Hepatic stellate cell (primary cell): ENCODE measurements around the gene GRIK3.

Source experiments
- DNase-seq: peaks from one replicate; pipeline ENCODE4 v3.0.0; 2011; ENCODE audit warnings: low spot score

Gene GRIK3

DNA sequence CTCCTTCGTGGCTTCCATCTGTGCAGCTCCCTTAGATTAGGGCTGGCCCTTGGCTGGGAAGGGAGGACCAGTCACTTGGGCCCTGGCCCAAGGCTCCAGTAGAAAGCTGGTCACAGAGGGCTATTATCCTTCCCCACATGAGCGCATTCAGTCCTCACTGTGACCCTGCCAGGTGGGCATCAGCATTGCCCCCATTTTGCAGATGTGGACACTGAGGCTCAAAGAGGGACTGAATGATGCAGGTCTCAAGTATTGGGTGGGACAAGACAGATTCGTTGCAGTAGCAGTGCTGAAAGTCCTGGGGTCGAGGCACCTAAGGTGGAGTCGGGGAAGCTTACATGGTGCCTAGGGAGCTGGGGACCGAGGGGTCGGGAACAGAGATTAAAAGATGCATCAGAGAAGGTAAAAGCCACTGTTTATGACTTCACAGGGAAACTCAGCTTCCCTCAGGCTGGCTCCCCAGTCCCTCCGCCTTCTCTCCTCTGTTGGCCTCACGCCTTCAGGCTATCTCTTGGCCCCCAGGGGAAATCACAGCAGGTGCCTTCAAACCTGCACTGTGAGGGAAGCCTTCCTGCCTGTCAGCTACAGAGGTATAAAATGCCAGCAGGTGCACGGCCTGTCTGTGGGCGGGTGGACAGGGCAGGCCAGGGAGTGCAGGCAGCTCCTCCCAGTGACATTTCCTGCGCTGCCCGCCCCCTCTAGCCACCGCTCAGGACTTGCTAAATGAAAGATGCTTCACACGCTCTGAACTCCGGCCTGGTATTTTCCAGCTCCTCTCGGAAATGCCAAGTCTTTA lies 178.4 kb downstream of the GRIK3 start:
- DNase-seq: no peak

DNA sequence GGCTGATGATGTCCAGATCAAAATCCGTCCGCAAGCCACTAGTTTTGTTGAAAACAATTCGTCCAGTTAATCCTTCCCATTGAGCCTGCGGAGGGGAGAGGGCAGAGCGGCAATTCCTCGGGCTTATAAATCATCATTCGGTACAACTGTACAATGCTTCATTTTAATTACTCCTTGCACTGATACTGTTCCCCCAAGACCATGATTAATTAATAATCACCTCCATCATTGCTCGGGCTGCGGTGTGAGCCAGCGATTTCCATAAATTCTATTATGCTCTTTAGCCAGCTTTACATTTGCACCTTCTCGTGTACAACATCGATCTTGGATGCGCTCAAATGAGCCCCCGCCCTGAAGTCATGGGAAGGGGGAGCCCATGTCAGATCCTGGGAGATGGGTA lies 180.7 kb downstream of the GRIK3 start:
- no peak for DNase-seq

DNA sequence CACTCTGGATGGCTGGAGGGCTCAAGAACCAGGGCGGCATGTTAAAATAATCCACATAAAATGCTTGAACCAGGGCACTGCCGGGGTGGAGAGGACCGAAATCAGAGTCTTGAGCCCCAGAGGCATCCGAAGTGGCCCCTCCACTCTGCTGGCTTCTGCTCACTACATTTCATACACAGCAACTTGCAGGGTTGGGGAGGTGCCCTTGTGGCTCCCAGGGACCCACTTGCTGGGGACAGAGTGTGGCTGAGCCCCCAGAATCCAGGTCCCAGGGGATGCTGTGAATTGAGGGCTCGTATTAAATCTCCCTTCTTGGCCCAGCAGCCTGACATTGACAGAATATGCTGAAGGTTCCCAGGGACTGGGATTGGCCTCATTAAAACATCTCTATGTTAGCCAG lies 181.7 kb downstream of the GRIK3 start:
- DNase-seq: no peak

DNA sequence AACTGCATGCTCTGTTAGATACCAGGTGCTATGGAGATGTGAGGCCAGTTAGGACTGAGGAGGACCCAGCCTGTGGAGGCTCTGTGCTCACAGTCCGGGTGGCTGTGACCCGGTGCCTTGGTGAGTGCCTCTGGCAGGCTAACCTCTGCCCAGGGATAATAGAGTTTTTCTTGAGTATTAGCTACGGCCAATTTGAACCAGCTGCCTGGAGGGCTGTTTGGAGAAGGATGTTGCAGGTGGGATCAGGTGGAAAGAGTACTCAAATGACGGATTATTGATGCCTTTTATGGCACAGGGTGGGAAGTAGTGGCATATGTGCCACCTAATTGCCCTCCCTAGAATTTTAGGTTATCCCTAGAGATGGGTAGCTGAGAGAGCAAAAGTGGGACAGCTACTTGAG lies 182.7 kb downstream of the GRIK3 start:
- no peak for DNase-seq

DNA sequence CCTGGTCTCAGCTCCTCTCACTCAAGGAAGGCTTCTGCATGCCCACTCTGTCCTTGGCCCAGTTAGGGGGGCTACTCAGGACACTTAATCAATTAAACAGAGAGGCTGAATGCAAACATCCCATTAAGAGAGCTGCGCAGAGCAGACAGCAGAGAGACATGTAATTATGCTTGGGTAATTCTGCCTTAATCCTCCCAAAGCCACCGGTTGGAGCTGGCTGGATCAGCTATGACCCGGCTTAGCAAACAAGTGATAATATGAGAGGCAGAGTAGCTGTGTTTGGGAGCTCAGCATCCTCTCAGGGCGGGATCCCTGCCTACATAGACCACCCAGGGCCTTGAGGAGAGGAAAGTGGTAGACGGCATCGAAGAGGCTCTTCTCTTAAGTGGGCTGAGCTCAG lies 183.2 kb downstream of the GRIK3 start:
- DNase-seq: no peak

DNA sequence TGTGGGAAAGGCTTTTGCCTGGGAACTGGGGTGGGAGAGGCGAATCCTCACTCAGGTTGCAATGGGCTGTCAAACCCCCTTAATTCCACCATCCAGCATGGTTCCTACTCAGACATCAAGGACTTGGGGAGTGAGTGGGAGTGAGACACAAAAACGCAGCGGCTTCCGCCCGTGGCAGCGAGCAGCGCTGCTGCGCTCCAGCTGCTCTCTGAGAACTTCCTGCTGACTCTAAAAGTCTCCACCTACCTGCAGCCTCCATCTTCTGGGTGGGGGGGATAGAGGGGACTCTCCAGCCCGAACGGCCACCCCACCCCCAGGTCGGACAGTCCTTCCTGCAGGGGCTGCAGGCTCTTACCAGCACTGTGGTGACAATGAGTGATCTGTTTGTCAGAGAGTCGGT lies 184.4 kb downstream of the GRIK3 start:
- DNase-seq: no peak

DNA sequence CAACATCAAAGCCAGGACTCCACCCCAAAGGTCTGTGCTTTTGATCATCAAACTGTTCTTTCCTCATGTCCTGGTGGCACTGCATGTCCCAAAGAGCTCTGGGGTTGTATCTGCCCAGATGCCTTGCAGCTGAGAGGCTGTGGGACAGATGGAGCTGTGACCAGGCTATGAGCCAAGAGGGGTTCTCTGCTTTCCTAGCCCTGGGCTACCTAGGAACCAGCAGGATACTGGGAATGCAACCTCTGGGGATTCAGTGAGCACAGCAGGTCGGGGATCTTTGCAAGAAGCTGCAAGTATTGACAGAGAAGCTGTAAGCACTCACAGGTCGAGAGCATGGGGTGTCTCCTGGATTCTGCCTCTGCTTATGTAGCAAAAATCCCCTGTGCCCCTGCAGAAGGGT lies 186.6 kb downstream of the GRIK3 start:
- no peak for DNase-seq

DNA sequence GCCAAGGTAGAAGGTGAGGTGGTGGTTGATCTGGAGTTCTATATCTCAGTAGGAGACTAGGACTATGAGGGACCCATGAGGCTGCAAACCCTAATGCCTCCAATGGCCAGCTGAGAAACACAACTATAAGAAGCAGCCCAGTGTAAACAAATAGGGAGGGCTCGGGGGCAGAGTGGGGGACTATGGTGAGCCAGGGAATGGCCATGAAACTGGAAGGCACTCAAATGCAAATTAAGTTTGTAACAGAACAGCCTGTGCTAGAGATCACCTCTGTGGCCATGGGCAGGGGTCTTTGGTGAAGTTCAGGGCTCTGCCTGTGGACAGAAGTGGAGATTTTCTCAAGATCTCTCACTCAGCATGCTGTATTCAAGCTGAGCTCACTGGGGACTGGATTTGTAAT lies 187.1 kb downstream of the GRIK3 start:
- no peak for DNase-seq

DNA sequence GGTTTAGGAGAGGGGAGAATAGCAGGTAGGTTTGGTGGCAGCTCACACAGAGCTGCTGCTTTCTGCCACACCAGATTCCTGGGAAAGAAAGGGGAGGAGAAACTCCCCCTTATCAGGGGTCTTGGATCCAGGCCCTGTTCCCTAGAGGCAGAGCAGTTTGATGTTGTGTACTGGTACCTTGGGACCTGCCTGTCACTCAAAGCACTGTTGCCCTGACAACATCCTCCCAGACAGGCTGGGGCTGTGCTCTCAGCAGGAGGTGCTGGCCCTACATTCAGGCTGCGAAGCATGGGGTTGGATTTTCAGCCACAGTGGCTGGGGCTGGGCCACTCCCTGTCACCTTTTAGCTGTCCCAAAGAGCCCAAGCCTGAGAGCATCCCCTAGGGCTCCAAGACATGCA lies 188.0 kb downstream of the GRIK3 start:
- DNase-seq: no peak

DNA sequence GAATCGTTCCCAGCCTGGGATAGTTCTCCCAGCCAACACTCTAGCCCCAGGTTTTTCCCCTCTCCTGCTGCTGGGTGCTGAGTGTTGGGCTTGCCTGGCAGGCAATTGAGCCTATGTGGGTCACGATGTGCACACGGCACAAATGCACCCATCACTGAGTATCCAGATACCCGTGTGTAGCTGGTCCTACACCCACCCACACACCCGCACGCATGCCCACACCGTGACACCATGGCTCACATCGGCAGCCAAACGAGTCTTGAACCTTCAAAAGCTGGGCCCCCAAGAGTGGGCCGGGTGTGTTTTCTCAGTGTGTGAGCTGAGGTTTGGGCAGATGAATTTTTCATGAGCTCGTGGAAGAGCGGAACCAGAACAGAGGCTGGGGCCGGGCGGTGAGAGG lies 188.5 kb downstream of the GRIK3 start:
- no peak for DNase-seq

DNA sequence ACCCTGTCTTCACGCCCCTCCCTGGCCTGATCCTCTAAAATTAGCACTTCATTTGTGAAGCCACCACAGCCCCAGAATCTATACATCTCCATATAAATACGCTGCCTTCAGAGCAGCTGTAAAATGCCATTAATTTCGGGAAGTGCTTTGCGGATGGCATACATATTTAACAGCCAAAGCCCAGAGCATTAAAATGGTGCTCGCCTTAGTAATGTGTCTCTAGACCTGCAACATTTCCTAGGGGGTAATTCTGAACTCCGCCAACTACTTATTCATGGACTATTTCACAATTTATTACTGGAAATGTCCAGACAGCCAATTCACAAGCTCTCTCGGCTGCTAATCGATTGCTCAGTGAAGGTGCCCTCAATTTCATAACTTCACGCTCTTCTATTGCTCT lies 189.4 kb downstream of the GRIK3 start:
- DNase-seq: no peak

DNA sequence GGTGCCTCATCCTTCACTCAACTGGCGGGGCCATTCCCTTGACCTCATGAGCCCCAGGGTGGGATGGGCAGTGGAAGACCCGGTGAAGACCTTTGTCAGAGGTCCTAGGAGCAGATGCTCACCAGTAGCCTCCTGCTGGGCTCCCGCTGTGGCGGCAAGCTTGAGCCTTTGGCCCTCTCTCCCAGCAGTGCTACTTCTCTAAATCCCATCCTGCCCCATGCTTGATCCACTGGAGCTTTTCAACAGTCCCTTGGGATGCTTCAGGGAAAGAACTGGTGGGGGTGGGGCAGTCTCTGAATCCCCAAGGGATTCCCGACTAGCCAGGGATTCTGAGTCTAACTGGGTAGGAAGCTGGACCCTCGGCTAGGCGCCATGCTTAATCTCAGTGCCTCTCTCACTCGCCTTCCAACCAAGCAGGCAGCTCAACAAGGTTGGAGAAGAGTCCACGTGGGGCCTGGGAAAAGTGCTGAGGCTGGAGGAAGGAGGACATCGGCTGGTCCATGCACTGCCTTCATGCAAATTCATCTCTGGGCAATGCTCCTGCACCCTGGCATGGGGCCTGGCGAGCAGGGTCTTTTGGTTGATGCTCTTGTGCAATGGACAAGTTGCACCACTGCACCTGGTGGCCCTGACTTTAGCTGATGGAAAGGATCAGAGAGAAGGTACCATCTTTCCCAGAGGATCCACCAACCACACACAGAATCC lies 190.3 kb downstream of the GRIK3 start:
- DNase-seq: no peak

DNA sequence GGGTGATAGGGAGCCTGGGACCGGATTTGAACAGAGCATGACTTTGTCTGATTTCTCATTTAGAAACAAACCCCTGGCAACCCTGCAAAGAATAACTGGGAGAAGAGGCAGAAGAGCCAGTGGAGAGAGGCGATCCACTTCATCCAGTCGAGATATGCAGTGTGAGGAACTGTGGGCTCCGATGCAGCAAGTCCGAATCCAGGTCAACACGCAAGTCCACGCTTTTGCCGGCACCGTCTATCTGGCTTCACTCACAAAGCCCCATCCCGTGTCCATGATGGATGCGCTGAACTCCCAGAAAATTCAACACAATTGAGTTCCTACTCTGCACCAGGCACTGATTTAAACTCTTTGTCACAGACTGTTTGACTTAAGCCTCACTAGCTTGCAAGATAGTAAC lies 191.3 kb downstream of the GRIK3 start:
- DNase-seq: no peak

DNA sequence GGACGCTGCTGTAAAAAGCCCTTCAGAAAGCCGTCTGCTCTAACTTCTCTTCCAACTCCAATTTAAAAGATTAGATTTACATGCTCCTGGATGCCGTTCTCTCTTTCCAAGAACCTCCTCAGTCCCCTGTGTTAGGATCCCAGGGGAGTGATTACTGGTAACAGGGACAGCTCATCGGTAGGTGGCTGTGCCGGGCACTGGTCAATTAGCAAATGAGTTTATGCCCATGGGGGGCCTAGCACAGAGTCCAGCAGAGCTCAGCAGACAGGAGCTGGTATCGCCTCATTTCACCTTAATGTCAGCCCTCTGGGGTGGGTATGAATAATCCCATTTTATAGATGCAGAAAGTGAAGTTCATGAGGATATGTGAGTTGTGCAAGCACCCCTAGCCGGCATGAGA lies 191.9 kb downstream of the GRIK3 start:
- no peak for DNase-seq

DNA sequence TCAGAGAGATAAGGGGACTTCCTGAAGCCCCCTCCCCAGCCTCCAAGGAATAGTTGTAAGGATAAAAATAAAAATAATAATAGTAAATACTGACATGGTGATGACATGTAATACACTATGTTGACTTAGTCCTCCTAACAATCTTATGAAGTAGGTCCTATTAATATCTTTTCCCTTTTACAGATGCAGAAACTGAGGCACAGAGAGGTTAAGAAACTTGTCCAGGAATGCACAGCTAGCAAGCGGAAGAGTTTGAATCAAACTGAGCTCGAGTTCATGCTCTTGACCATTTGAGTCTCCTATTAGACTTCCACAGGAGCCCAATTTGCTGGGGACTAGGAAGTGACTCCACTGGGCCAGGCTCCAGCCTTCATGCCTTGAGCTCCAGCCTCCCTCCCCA lies 194.8 kb downstream of the GRIK3 start:
- DNase-seq: no peak

DNA sequence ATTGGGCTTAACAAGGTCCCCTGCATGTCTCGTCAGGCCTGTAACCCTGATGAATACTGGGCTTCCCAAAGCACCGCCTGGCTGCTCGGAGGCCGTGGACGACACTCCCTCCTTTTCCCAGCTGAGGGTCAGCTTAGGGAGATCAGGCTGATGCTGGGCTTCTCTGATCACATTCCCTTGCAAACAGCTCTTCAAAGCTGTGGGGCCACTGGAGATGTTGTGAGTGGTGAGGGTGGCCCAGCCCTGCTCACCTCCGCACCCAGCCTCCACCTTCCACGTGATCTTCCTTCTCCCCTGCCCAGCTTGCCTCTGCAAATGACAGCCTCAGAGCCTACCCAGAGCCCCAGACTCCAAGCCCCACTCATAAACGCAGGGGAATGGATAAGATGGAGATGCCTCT lies 195.4 kb downstream of the GRIK3 start:
- DNase-seq: no peak

DNA sequence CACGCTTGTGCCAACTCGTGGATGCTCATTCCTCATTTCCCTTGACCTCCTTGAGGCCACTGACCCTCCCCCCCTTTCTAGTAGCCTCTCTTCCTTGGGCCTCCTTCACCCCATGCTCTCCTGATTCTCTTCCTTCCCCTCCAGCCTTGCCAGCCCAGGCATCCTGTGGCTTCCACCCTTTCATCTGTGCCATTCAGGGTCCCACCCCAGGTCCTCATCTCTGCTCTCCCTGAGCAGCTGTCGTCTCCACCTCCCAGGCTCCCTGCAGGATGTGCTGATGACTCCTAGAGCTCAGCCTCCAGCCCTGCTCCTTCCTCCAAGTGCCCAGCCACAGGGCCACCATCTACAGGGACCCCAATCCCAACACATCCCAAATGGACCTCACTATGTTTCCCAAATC lies 197.4 kb downstream of the GRIK3 start:
- no peak for DNase-seq

DNA sequence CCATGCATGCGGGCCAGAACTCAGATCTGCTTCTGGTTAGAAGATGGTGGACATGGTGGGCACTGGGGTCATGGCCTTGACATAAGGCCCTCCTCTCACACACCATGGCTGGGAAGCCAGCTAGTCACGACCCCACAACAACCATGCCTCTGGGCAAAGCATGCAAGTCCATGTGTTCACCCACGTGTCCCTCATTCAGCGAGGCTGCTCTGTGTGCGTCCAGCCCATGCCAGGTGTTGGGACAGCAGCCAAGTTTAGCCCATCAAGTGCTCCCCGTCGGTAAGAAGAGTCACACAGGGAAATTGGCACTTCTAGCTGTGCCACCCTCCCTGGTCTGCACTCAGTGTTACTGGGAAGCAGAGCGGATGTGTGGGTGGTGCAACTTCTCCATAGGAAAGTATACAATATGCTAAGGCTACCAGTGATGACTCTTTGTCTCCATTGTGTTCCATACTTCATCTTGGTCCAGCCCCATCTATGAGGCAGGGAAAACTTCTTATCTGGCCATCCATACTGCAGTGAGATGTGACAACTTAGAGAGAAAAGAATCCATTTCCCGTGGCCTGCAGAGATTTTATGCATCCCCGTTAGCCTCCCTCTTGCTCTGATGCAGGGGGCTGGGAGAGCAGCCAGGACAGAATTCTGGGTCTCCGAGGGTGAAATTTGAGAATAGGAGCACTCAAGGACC lies 198.0 kb downstream of the GRIK3 start:
- no peak for DNase-seq

DNA sequence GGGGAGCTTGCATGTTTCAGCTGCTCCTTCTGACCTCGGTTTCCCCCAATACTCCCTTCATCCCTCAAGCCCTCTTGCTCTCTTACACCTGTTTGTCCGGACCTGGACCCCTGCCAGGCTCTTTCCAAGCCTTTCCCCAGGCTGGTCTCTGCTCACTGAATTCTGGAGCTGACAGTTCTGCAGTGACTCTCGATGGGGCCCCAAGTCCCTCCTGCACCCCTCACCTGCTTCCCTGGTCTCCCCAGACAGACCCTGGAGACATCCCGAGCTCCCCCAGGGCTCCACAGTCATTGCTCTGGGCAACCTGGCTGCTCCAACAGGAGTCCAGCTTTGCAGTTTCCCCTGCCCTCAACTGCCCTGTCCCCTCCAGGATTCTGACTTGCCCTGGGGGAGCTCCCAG lies 198.6 kb downstream of the GRIK3 start:
- DNase-seq: no peak

DNA sequence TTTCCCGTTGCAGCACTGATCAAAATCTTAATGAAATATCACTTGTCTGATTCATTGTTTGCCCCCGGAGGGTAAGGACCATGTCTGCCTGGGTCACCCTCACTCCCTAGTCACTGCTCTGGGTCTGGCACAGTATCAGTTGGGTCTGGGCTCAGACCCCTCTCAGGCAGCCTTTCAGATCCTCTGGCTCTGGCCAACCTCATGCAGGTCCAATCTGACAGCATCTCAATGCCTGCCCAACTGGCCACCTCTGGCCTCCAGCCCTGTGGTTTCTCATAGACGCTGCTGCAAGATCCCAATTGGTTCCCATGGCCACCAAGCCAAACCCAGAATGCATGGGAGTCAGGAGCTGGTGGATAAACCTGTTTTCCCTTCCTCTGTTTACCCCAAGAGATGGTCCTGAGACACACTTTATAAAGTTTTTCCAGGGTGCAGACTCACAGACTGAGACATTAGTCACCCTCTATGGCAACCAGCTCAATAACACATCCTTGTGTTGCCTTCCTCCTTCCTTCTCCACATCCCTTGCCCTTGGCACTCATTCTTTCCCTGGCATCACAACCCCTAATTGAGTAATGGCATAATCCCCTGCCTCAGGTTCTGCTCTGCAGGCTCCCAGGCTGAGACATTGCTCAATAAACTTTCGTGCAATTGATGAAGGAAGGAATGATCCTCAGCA lies 199.2 kb downstream of the GRIK3 start:
- no peak for DNase-seq

DNA sequence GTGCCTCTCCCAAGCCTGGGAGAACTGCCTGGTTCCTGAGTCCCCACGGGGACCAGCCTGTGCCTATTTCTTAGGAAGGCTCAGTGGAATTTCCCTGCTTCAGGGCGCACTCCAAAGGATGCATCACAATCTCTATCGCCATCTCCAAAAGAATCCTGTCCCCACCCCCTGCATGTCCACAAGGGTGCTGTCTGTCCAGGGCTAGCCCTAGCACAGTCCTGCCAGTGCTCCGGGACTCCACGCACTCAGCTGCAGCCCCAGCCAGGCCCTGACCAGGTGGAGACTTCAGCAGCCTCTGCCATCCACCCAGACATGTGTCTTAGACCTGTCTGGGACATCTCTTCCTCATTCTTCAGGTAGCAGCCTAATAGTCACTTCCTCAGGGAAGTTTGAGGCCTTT lies 199.7 kb downstream of the GRIK3 start:
- no peak for DNase-seq

DNA sequence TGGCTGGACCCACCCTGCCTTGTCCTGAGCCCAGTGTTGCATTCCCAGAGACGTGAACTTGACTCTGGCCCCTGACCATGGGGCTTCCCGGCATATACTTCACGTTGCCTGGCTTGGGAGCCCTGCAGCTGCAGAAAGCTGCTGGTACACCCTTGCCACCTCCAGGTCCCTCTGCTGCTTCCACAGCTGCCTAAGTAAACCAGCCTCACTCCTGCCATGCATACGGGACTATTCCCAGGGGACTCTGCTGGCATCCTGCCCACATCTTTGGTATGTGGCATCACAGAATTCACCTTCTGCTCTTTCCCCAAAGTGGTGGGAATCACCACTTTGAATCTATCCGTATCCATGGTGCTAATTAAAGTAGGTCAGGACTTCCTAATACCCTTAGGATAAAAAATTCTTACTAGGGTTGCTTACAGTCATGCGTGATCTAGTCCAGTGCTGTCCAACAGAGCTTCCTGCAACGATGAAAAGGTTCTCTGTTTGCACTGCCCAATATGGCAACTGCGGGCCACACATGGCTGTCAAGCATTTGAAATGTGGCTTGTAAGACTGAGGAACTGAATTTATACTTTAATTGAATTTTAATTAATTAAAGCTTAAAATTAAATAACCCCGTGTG lies 203.0 kb downstream of the GRIK3 start:
- no peak for DNase-seq
